Superior temporal gyrus (tissue), 1 donor: Measurements from ENCODE around the gene APOE.
"Not testable (repeated sequence)": the region's sequence is repeated elsewhere in the genome, so short reads cannot be mapped to it uniquely, and the experiment has no call there.

Experiments used
- DNase-seq: peaks from one replicate; pipeline ENCODE4 v3.0.0-alpha.2; 2016; ENCODE audit errors: extremely low spot score

APOE gene

DNA sequence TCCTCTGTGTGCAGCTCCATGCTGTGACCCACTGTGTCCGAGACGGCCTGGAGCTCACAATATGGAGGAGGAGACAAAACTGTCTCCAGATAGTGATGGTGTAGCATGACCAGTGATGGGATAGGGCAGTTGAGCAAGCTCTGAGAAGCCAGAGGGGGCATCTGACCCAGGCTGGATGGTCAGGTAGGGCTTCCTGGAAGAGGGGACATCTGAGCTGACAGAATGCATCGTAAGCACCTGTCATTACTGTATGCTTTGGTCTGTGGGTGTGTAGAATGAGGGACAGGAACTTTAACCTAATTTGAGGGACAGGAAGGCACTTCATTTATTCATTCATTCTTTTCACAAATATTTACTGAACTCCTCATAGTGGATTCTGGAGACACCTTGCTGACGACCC, 21.0 kb upstream of the APOE start:
- no peak for DNase-seq

DNA sequence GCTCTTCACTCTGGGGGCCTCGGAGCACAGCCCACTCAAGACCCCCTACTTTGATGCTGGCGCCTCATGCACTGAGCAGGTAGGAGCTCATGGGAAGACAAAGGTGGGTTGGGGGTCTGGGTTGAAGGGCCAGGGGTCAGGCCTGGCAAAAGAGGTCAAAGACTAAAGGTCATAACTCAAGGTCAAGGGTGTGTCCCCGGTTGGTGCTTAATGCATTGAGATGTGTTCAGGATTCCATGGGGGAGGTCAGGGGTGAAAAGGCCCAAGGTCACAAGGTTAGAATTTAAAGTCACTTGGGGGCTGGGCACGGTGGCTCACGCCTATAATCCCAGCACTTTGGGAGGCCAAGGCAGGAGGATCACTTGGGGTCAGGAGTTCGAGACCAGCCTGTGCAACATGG, 19.5 kb upstream of the APOE start:
- DNase-seq: no peak

DNA sequence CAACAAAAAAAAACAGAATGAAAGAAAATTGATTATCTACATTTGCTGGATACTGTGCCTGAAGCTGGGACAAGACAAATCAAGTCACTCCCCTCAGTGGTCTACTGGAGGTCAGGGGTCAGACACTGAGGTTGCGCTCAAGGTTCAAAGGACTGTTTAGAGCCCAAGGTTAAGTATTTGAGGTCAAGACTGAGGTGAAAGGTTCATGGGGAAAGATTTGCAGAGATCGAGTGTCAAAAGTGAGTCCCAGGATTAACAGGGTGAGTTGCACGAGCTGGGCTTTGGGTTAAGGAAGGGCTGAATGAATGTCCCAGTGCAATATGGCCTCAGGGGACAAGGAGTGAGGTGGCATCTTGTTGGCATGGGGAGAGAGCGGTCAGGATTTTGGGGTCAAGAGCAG, 17.9 kb upstream of the APOE start:
- DNase-seq: no peak

DNA sequence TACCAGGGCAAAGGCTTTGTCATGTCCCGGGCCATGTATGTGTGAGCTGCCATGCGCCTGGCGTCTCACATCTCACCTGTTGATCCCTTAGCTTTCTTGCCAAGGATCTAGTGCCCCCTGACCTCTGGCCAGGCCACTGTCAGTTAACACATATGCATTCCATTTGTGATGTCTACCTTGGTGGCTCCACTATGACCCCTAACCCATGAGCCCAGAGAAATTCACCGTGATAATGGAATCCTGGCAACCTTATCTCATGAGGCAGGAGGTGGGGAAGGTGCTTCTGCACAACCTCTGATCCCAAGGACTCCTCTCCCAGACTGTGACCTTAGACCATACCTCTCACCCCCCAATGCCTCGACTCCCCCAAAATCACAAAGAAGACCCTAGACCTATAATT, 17.3 kb upstream of the APOE start:
- not testable (repeated sequence) for DNase-seq

DNA sequence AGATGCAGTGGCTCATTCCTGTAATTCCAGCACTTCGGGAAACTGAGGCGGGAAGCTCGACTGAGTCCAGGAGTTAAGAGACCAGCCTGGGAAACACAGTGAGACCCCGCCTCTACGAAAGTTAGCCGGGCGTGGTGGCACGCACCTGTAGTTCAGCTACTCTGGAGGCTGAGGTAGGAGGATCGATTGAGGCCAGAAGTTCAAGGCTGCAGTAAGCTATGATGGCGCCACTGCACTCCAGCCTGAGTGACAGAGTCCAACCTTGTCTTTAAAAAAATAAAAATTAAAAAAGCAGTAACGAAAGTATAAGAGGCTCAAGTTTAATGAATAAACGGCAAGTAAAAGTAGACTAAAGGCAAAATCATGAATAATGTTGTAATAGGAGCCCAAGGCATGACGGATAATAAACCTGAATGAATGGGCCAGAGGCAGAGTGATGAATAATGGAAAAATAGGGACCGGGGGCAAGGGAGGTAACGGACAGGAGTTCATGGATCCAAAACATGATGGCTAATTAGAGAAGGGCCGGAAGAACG, 15.7 kb upstream of the APOE start:
- DNase-seq: no peak

DNA sequence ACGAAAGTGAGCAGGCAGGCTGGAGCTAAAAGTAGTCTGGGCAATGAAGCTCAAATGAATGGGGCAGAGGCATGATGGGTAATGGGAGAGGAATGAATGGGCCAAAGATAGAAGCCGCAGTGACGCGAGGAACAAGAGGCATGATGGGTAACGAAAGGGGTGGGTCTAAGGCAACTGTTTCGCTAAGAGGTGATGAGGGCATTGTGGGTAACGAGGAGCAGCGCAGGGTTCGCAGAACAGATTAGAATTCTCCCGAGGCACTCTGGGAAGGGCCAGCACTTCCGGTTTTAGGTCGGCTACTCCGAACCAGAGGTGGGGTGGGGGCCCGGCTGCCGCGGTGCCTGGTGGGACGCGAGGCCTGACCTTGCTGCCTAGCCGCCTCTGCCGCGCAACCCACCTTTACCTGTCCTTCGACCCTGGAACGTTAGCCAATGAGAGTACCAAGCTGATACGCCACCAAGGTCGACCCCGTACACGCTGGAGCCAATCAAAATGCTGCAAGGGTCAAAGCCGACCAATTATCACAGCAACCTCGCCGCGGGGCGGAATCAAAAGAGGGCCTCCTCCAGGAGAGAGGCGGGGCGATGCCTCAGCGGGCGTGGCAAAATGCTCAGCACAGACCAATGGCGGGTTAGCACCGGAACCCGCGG, 15.1 kb upstream of the APOE start:
- peak; percentile 100 for DNase-seq

DNA sequence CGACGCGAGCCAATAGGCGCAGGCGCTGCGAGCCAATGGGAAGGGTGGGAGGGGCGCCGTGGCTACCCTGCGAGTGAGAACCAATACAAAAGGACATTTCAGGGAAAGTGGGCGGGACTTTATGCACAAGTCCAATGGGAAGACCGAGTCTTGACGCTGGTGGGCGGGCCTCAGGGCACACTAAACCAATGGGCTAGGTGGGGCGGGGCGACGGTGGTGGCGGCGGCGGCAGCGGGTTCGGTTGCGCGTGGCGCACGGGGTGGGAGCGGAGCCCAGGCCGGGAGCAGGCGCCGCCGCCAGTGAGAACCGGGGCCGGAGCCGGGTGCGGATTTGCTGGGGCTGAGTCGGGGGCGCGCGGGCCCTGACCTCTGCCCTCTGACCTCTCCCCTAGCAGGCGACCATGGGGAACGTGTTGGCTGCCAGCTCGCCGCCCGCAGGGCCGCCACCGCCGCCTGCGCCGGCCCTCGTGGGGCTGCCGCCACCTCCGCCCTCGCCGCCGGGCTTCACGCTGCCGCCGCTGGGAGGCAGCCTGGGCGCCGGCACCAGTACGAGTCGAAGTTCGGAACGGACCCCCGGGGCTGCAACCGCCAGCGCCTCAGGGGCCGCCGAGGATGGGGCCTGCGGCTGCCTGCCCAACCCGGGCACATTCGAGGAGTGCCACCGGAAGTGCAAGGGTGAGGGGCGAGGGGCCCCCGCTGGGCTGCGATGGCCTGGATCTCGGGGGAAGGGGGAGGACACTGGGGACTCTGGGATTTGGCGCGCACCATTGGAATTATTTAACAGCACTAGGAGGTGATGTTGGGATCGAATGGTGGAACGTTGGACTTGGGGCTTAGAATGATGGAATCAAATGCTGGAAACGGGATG, 14.3 kb upstream of the APOE start, which contains the start of gene TOMM40:
TOMM40 (plus strand) TSS at position 239 of the 867 bp plus-strand sequence; CDS start at position 401, 162 bp downstream.
- no peak for DNase-seq

DNA sequence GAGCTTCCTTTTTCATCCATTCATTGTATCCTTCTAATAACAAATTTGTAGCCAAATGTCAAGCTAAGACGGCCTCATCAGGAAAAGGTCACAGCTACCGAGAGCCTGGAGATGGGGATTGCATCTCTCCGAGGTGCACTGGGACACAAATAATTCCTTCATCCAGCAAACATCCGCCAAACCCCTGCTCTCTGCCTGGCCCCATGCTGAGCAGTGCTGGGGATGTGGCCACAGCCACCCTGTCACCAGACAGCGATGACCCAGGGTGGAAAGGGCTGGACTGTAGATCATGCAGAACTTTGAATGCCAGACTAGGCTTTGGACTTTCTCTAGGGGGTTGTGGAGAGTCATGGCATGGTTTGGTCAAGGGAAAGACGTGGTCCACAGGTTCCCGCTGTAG, 12.7 kb upstream of the APOE start:
- no peak for DNase-seq

DNA sequence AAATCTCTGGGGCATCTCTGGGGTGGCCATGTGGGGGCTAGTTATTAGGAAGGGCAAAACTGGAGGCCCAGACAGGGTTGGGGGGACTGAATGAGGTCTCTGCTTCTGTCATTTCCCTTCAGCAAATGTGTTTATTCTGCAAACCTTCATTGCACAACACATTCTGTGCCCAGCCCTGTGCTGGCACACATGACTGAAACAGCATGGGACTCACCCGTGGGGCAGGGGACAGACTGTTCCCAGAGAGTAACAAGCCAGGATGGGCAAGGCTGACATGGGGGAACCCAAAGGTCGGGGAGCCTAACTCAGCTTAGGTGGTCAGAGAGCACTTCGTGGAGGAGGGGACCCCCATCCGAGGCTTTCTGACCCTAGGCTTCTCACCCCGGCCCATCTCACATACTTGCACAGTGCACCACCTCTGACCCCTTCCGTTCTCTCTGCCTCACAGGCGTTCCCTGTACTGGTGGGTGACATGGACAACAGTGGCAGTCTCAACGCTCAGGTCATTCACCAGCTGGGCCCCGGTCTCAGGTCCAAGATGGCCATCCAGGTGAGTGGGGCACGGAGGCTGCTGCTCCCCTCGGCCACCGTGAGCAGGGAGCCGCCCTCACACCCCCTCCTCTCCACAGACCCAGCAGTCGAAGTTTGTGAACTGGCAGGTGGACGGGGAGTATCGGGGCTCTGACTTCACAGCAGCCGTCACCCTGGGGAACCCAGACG, 12.1 kb upstream of the APOE start:
- DNase-seq: no peak

DNA sequence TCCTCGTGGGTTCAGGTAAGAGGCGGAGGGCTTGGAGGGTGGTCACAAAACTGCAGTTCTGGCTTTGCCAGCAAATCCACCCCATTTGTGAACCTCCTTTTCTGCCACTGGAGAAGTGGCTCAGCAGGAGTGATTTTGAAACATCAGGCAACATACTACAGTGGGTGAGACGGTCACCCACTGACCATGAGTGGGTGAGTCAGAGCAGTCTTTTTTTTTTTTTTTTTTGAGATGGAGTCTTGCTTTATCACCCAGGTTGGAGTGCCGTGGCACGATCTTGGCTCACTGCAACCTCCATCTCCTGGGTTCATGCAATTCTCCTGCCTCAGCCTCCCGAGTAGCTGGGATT, 11.6 kb upstream of the APOE start:
- DNase-seq: no peak

DNA sequence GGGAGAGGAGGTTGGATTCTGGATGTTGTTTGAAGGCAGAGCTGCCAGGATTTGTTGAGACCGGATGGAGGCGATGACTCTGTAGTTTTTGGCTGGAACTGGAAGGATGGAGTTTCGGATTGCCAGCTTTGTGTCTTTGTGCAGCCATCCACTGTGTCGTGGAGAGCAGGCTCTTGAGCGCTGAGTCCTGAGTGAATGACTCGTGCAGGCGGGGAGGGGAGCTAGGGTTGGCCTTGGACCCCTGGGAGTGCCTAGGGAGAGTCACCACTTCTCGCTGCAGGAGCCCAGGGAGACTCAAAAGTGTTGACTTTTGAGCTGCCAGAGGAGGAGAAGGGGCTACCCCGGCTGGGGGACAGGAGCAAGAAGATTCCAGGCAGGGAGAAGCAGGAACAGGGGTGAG, 10.7 kb upstream of the APOE start:
- no peak for DNase-seq

DNA sequence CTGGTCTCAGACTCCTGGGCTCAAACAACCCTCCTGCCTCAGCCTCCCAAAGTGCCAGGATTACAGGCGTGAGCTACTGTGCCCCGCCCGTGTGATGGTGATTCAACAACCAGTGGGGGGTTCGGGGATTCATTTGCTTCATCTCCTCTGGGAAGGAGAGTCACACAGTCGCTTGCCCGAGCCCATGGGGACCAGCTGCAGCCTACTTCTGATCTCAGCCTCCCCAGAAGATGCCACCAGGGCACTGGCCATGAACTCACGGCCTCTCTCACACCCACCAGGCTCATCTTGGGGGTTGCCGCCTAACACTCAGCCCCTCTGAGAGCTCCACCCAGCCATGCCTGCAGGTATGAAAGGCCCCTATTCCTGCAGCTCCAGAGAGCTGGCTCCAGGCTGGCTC, 7.8 kb upstream of the APOE start:
- DNase-seq: no peak

DNA sequence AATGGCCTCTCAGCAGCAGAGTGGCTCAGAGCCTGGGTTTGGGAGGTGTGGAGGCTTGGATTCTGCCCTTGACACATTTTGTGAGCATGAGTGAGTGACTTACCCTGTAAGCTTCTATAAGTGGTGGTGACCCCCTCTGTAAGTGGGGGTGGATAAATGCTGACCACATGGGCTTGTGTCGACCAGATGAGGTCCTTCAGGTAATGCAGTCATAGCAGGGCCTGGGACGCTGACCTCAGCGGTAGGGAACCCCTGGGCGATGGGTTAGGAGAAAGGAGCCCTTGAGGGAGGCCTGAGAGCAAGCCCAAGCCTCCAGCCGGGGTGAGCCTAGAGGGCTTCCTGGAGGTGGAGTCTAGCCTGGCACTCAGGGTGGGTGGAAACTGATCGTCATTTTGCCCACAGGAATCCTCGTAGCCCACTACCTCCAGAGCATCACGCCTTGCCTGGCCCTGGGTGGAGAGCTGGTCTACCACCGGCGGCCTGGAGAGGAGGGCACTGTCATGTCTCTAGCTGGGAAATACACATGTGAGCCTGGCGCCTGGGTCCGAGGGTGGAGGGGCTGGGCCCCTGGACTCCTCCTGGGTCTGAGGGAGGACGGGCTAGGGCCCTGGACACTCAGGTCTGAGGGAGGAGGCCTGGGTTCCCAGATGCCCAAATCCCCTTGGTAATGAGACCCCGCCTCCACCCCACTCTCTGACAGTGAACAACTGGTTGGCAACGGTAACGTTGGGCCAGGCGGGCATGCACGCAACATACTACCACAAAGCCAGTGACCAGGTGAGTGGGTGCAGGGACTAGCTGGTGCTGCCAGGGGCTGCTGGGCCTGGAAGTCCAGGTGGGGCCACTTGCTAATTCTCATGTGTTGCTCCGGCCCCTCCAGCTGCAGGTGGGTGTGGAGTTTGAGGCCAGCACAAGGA, 5.0 kb upstream of the APOE start:
- no peak for DNase-seq

DNA sequence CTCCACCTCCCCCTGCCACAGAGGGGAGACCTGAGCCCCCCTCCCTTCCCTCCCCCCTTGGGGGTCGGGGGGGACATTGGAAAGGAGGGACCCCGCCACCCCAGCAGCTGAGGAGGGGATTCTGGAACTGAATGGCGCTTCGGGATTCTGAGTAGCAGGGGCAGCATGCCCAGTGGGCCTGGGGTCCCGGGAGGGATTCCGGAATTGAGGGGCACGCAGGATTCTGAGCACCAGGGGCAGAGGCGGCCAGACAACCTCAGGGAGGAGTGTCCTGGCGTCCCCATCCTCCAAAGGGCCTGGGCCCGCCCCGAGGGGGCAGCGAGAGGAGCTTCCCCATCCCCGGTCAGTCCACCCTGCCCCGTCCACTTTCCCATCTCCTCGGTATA, 2.4 kb upstream of the APOE start:
- DNase-seq: no peak

DNA sequence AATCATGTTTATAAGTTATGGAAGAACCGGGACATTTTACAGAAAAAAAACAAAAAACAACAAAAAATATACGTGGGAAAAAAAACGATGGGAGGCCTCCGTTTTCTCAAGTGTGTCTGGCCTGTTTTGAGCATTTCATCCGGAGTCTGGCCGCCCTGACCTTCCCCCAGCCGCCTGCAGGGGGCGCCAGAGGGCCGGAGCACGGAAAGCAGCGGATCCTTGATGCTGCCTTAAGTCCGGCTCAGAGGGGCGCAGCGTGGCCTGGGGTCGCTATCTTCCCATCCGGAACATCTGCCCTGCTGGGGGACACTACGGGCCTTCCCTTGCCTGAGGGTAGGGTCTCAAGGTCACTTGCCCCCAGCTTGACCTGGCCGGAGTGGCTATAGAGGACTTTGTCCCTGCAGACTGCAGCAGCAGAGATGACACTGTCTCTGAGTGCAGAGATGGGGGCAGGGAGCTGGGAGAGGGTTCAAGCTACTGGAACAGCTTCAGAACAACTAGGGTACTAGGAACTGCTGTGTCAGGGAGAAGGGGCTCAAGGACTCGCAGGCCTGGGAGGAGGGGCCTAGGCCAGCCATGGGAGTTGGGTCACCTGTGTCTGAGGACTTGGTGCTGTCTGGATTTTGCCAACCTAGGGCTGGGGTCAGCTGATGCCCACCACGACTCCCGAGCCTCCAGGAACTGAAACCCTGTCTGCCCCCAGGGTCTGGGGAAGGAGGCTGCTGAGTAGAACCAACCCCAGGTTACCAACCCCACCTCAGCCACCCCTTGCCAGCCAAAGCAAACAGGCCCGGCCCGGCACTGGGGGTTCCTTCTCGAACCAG, 1.8 kb upstream of the APOE start:
- peak; percentile 75 for DNase-seq

DNA sequence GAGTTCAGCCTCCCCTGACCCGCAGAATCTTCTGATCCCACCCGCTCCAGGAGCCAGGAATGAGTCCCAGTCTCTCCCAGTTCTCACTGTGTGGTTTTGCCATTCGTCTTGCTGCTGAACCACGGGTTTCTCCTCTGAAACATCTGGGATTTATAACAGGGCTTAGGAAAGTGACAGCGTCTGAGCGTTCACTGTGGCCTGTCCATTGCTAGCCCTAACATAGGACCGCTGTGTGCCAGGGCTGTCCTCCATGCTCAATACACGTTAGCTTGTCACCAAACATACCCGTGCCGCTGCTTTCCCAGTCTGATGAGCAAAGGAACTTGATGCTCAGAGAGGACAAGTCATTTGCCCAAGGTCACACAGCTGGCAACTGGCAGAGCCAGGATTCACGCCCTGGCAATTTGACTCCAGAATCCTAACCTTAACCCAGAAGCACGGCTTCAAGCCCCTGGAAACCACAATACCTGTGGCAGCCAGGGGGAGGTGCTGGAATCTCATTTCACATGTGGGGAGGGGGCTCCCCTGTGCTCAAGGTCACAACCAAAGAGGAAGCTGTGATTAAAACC, 1.1 kb upstream of the APOE start:
- DNase-seq: no peak

DNA sequence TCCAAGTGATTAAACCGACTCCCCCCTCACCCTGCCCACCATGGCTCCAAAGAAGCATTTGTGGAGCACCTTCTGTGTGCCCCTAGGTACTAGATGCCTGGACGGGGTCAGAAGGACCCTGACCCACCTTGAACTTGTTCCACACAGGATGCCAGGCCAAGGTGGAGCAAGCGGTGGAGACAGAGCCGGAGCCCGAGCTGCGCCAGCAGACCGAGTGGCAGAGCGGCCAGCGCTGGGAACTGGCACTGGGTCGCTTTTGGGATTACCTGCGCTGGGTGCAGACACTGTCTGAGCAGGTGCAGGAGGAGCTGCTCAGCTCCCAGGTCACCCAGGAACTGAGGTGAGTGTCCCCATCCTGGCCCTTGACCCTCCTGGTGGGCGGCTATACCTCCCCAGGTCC, 2.0 kb downstream of the APOE start:
- DNase-seq: no peak

DNA sequence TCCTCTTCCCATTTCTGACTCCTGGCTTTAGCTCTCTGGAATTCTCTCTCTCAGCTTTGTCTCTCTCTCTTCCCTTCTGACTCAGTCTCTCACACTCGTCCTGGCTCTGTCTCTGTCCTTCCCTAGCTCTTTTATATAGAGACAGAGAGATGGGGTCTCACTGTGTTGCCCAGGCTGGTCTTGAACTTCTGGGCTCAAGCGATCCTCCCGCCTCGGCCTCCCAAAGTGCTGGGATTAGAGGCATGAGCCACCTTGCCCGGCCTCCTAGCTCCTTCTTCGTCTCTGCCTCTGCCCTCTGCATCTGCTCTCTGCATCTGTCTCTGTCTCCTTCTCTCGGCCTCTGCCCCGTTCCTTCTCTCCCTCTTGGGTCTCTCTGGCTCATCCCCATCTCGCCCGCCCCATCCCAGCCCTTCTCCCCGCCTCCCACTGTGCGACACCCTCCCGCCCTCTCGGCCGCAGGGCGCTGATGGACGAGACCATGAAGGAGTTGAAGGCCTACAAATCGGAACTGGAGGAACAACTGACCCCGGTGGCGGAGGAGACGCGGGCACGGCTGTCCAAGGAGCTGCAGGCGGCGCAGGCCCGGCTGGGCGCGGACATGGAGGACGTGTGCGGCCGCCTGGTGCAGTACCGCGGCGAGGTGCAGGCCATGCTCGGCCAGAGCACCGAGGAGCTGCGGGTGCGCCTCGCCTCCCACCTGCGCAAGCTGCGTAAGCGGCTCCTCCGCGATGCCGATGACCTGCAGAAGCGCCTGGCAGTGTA, 2.7 kb downstream of the APOE start:
- no peak for DNase-seq

DNA sequence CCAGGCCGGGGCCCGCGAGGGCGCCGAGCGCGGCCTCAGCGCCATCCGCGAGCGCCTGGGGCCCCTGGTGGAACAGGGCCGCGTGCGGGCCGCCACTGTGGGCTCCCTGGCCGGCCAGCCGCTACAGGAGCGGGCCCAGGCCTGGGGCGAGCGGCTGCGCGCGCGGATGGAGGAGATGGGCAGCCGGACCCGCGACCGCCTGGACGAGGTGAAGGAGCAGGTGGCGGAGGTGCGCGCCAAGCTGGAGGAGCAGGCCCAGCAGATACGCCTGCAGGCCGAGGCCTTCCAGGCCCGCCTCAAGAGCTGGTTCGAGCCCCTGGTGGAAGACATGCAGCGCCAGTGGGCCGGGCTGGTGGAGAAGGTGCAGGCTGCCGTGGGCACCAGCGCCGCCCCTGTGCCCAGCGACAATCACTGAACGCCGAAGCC, 3.3 kb downstream of the APOE start:
- no peak for DNase-seq
